ENCODE data around the gene RHBDF2. TPM values are rescaled to one million over a fixed set of nuclear protein-coding genes. Genes with fewer than 3 reads are reported as not detected.
"Not testable (repeated sequence)": the region's sequence is repeated elsewhere in the genome, so short reads cannot be mapped to it uniquely, and the experiment has no call there.

The RHBDF2 gene
- total RNA-seq, 1 donor from 2014 or later = 54.5 TPM

GRCh38 chr17:76533640-76534359, 32.6 kb upstream of the RHBDF2 start:
- H3K27ac Mint-ChIP-seq; H3K4me1 Mint-ChIP-seq; H3K4me3 Mint-ChIP-seq; H3K9me3 Mint-ChIP-seq; H3K36me3 Mint-ChIP-seq (ENCODE audit: low read depth); intact Hi-C loops (cut with micrococcal nuclease); DNase-seq: not testable (repeated sequence)
- H3K27me3 Mint-ChIP-seq = peaks cover 28% of the 10 kb centered on the region

GRCh38 chr17:76532072-76532651, 30.9 kb upstream of the RHBDF2 start:
- peaks cover 25% of the 10 kb centered on the region for H3K27me3 Mint-ChIP-seq
- H3K36me3 Mint-ChIP-seq (ENCODE audit: low read depth) = no peaks in the 10 kb centered on the region
- H3K4me3 Mint-ChIP-seq = no peak overlapping the region
- H3K27ac Mint-ChIP-seq = no peak overlapping the region
- no peak for DNase-seq
- intact Hi-C loops (cut with micrococcal nuclease) = no loop called here
- H3K9me3 Mint-ChIP-seq = no peaks in the 10 kb centered on the region
- peaks cover 3% of the 10 kb centered on the region for H3K4me1 Mint-ChIP-seq

GRCh38 chr17:76531486-76532038, 30.3 kb upstream of the RHBDF2 start:
- no peak for DNase-seq
- intact Hi-C loops (cut with micrococcal nuclease) = no loop called here
- Mint-ChIP-seq H3K27ac (no peak overlapping the region), H3K4me3 (no peak overlapping the region), H3K4me1 (peaks cover 3% of the 10 kb centered on the region), H3K9me3 (no peaks in the 10 kb centered on the region), H3K27me3 (peaks cover 21% of the 10 kb centered on the region), H3K36me3 (ENCODE audit: low read depth) (no peaks in the 10 kb centered on the region)

- H3K36me3 Mint-ChIP-seq (ENCODE audit: low read depth) = no peaks in the 10 kb centered on the region
- intact Hi-C loops (cut with micrococcal nuclease) = no loop called here
- no peak overlapping the region for H3K4me3 Mint-ChIP-seq
- H3K27me3 Mint-ChIP-seq = peaks cover 15% of the 10 kb centered on the region
- H3K27ac Mint-ChIP-seq = no peak overlapping the region
- peaks cover 3% of the 10 kb centered on the region for H3K4me1 Mint-ChIP-seq
- DNase-seq = no peak
- no peaks in the 10 kb centered on the region for H3K9me3 Mint-ChIP-seq
Observed at GRCh38 chr17:76530811-76531485, 29.7 kb upstream of the RHBDF2 start.

- no peaks in the 10 kb centered on the region for H3K36me3 Mint-ChIP-seq (ENCODE audit: low read depth)
- peaks cover 12% of the 10 kb centered on the region for H3K27me3 Mint-ChIP-seq
- no peaks in the 10 kb centered on the region for H3K9me3 Mint-ChIP-seq
- no peak overlapping the region for H3K27ac Mint-ChIP-seq
- intact Hi-C loops (cut with micrococcal nuclease) = no loop called here
- peaks cover 3% of the 10 kb centered on the region for H3K4me1 Mint-ChIP-seq
- H3K4me3 Mint-ChIP-seq = no peak overlapping the region
- no peak for DNase-seq
Observed at GRCh38 chr17:76530095-76530723, 29.0 kb upstream of the RHBDF2 start.

GRCh38 chr17:76529224-76530094, 28.2 kb upstream of the RHBDF2 start:
- H3K4me3 Mint-ChIP-seq = no peak overlapping the region
- H3K27ac Mint-ChIP-seq = no peak overlapping the region
- DNase-seq = no peak
- no peaks in the 10 kb centered on the region for H3K36me3 Mint-ChIP-seq (ENCODE audit: low read depth)
- H3K9me3 Mint-ChIP-seq = no peaks in the 10 kb centered on the region
- H3K4me1 Mint-ChIP-seq = peaks cover 5% of the 10 kb centered on the region
- intact Hi-C loops (cut with micrococcal nuclease) = no loop called here
- peaks cover 11% of the 10 kb centered on the region for H3K27me3 Mint-ChIP-seq

- no peak for DNase-seq
- H3K36me3 Mint-ChIP-seq (ENCODE audit: low read depth) = no peaks in the 10 kb centered on the region
- H3K27ac Mint-ChIP-seq = no peak overlapping the region
- H3K9me3 Mint-ChIP-seq = no peaks in the 10 kb centered on the region
- H3K4me3 Mint-ChIP-seq = no peak overlapping the region
- intact Hi-C loops (cut with micrococcal nuclease) = no loop called here
- H3K27me3 Mint-ChIP-seq = peaks cover 9% of the 10 kb centered on the region
- peaks cover 7% of the 10 kb centered on the region for H3K4me1 Mint-ChIP-seq
Observed at GRCh38 chr17:76528528-76529223, 27.5 kb upstream of the RHBDF2 start.

- Mint-ChIP-seq H3K27me3 (peaks cover 11% of the 10 kb centered on the region), H3K4me3 (no peak overlapping the region), H3K9me3 (no peaks in the 10 kb centered on the region), H3K27ac (no peak overlapping the region), H3K36me3 (ENCODE audit: low read depth) (no peaks in the 10 kb centered on the region), H3K4me1 (peaks cover 11% of the 10 kb centered on the region)
- DNase-seq = no peak
- intact Hi-C loops (cut with micrococcal nuclease) = no loop called here
Observed at GRCh38 chr17:76528156-76528527, 26.9 kb upstream of the RHBDF2 start.

GRCh38 chr17:76527430-76528111, 26.3 kb upstream of the RHBDF2 start:
- Mint-ChIP-seq H3K4me3 (no peak overlapping the region), H3K27me3 (peaks cover 11% of the 10 kb centered on the region), H3K9me3 (no peaks in the 10 kb centered on the region), H3K4me1 (peaks cover 14% of the 10 kb centered on the region), H3K36me3 (ENCODE audit: low read depth) (no peaks in the 10 kb centered on the region), H3K27ac (no peak overlapping the region)
- DNase-seq = peak; percentile 75
- intact Hi-C loops (cut with micrococcal nuclease) = no loop called here

GRCh38 chr17:76527016-76527415, 25.8 kb upstream of the RHBDF2 start:
- peaks cover 14% of the 10 kb centered on the region for H3K4me1 Mint-ChIP-seq
- H3K4me3 Mint-ChIP-seq; intact Hi-C loops (cut with micrococcal nuclease); H3K27ac Mint-ChIP-seq; H3K27me3 Mint-ChIP-seq; DNase-seq; H3K9me3 Mint-ChIP-seq; H3K36me3 Mint-ChIP-seq (ENCODE audit: low read depth): not testable (repeated sequence)

- H3K27ac Mint-ChIP-seq; DNase-seq; intact Hi-C loops (cut with micrococcal nuclease); H3K4me3 Mint-ChIP-seq; H3K27me3 Mint-ChIP-seq; H3K36me3 Mint-ChIP-seq (ENCODE audit: low read depth); H3K9me3 Mint-ChIP-seq: not testable (repeated sequence)
- peaks cover 14% of the 10 kb centered on the region for H3K4me1 Mint-ChIP-seq
Observed at GRCh38 chr17:76525513-76525833, 24.2 kb upstream of the RHBDF2 start.

GRCh38 chr17:76524598-76525512, 23.6 kb upstream of the RHBDF2 start:
- H3K27me3 Mint-ChIP-seq = peaks cover 6% of the 10 kb centered on the region
- H3K9me3 Mint-ChIP-seq = no peaks in the 10 kb centered on the region
- no peak overlapping the region for H3K27ac Mint-ChIP-seq
- no peak overlapping the region for H3K4me3 Mint-ChIP-seq
- H3K4me1 Mint-ChIP-seq = peaks cover 14% of the 10 kb centered on the region
- intact Hi-C loops (cut with micrococcal nuclease) = no loop called here
- no peak for DNase-seq
- H3K36me3 Mint-ChIP-seq (ENCODE audit: low read depth) = no peaks in the 10 kb centered on the region

Measured in activated CD4-positive, alpha-beta T cell treated with anti-CD3 and anti-CD28 coated beads, Interleukin-2, amount 10 ng/mL, durations not matched to agents 24 days and 14 days (primary cell).